IMR-90 (cell line): ENCODE data around the gene PCBD1. TPM values are rescaled to one million over a fixed set of nuclear protein-coding genes. Genes with fewer than 3 reads are reported as not detected.
A peak's percentile ranks its signal among the peaks of the same experiment; 100 is the strongest.

ENCODE experiments used
- ATAC-seq: fragments of 200-7000 bp; cut with Tn5 transposase; 2 replicates; pipeline ENCODE4 v1.9.1; 2020; ENCODE audit warnings: low read depth, mild to moderate bottlenecking, moderate library complexity
- BruUV-seq: library from RNA; stranded (reverse); fragments of 400-500 nt; replicated peaks from 2 replicates; lab custom pipeline; 2021; lab: Mats Ljungman, UMichigan
- CTCF ChIA-PET: fragments of 300-600 bp; formaldehyde crosslinking; extraction: SDS; loops from one replicate; lab custom pipeline; 2021; ENCODE audit warnings: antibody characterized with exemption; lab: Yijun Ruan, JAX
- POLR2A ChIA-PET: fragments of 300-600 bp; sonication (Branson Sonifier 250); formaldehyde crosslinking; loops from one replicate; lab custom pipeline; 2022; ENCODE audit warnings: antibody characterized with exemption; ENCODE audit not compliant: unreplicated experiment; lab: Charles Lee
- DNase-seq: peaks from one replicate; pipeline ENCODE4 v3.0.0; 2013
- H2AFZ ChIP-seq: replicated peaks from 2 replicates; pipeline ENCODE3; 2013; ENCODE audit warnings: low read length, mild to moderate bottlenecking; ENCODE audit not compliant: poor library complexity
- H2AK5ac ChIP-seq: 2 replicates; pipeline ENCODE4 v1.6.1; 2013; ENCODE audit warnings: low read depth, low read length, inconsistent platforms
- H2AK9ac ChIP-seq: replicated peaks from 2 replicates; pipeline ENCODE3; 2013; ENCODE audit warnings: mild to moderate bottlenecking, low read depth, low read length, moderate library complexity; ENCODE audit not compliant: poor library complexity
- H2BK120ac ChIP-seq: 2 replicates; pipeline ENCODE4 v1.6.1; 2013; ENCODE audit warnings: low read depth, low read length, inconsistent platforms
- H2BK15ac ChIP-seq: 3 replicates; pipeline ENCODE4 v1.6.1; 2013; ENCODE audit warnings: low read depth, low read length, inconsistent platforms
- H2BK20ac ChIP-seq: 2 replicates; pipeline ENCODE4 v1.6.1; 2013; ENCODE audit warnings: low read depth, mild to moderate bottlenecking, inconsistent platforms, low read length, moderate library complexity
- H2BK5ac ChIP-seq: 2 replicates; pipeline ENCODE4 v1.6.1; 2013; ENCODE audit warnings: mild to moderate bottlenecking, low read depth, low read length, inconsistent platforms; ENCODE audit not compliant: poor library complexity, severe bottlenecking
- H3K14ac ChIP-seq: replicated peaks from 2 replicates; pipeline ENCODE4 v1.6.1; 2013; ENCODE audit warnings: low read depth, low read length, inconsistent platforms
- H3K18ac ChIP-seq: 2 replicates; pipeline ENCODE4 v1.6.1; 2013; ENCODE audit warnings: low read depth, low read length, control low read depth
- H3K23ac ChIP-seq: 2 replicates; pipeline ENCODE4 v1.6.1; 2013; ENCODE audit warnings: low read depth, low read length, inconsistent platforms
- H3K27ac ChIP-seq: 2 replicates; pipeline ENCODE4 v1.5.1; 2013; ENCODE audit warnings: mild to moderate bottlenecking, control low read depth, low read length; ENCODE audit not compliant: insufficient read depth
- H3K27me3 ChIP-seq: 2 replicates; pipeline ENCODE4 v1.6.1; 2013; ENCODE audit warnings: low read length; ENCODE audit not compliant: control insufficient read depth, insufficient read depth
- H3K36me3 ChIP-seq: 2 replicates; pipeline ENCODE4 v1.6.1; 2013; ENCODE audit warnings: low read length, mixed read lengths; ENCODE audit not compliant: control insufficient read depth, insufficient read depth
- H3K4ac ChIP-seq: 2 replicates; pipeline ENCODE4 v1.6.1; 2013; ENCODE audit warnings: low read depth, low read length, inconsistent platforms
- H3K4me1 ChIP-seq: 2 replicates; pipeline ENCODE4 v1.6.1; 2013; ENCODE audit warnings: low read length, mixed read lengths; ENCODE audit not compliant: control insufficient read depth, insufficient read depth
- H3K4me2 ChIP-seq: 2 replicates; pipeline ENCODE4 v1.6.1; 2013; ENCODE audit warnings: low read depth, mild to moderate bottlenecking, control low read depth, low read length, moderate library complexity
- H3K4me3 ChIP-seq: 2 replicates; pipeline ENCODE4 v1.5.1; 2013; ENCODE audit warnings: low read depth, mild to moderate bottlenecking, control low read depth, low read length, moderate library complexity; ENCODE audit not compliant: insufficient read depth
- H3K56ac ChIP-seq: 2 replicates; pipeline ENCODE4 v1.6.1; 2013; ENCODE audit warnings: low read length, inconsistent platforms; ENCODE audit not compliant: insufficient read depth; ENCODE audit errors: extremely low read depth
- H3K79me1 ChIP-seq, 2 experiments: 2 replicates each; pipeline ENCODE4 v1.6.1; 2013; ENCODE audit warnings: low read length in 2 of 2, inconsistent platforms in 1 of 2, low read depth in 1 of 2
- H3K9ac ChIP-seq: 2 replicates; pipeline ENCODE4 v1.6.1; 2013; ENCODE audit warnings: low read depth, low read length, control low read depth
- H3K9me1 ChIP-seq: 2 replicates; pipeline ENCODE4 v1.6.1; 2013; ENCODE audit warnings: low read length, inconsistent platforms; ENCODE audit not compliant: insufficient read depth
- H3K9me3 ChIP-seq: 2 replicates; pipeline ENCODE4 v1.6.1; 2013; ENCODE audit warnings: low read length; ENCODE audit not compliant: control insufficient read depth, insufficient read depth
- H4K20me1 ChIP-seq: 2 replicates; pipeline ENCODE4 v1.6.1; 2013; ENCODE audit warnings: low read length, inconsistent platforms; ENCODE audit not compliant: insufficient read depth
- H4K5ac ChIP-seq: 2 replicates; pipeline ENCODE4 v1.6.1; 2013; ENCODE audit warnings: mild to moderate bottlenecking, low read depth, low read length, control low read depth
- H4K8ac ChIP-seq, 2 experiments: 2 replicates each; pipeline ENCODE4 v1.6.1; 2013; ENCODE audit warnings: low read depth in 2 of 2, low read length in 2 of 2, control low read depth in 1 of 2, inconsistent platforms in 1 of 2
- H4K91ac ChIP-seq: 2 replicates; pipeline ENCODE4 v1.6.1; 2013; ENCODE audit warnings: low read depth, low read length, inconsistent platforms; ENCODE audit not compliant: insufficient read depth
- RFX5 ChIP-seq: IDR thresholded peaks from 2 replicates; pipeline ENCODE4 v1.8.0; 2012; ENCODE audit warnings: low read depth, mild to moderate bottlenecking, low read length, moderate library complexity
- WGBS, 2 experiments: methylation state at CpG; one replicate each; pipeline versions ENCODE4 v1.1.5 to v1.1.7; 2013; ENCODE audit warnings: missing lambda C conversion rate in 2 of 2; ENCODE audit not compliant: insufficient read length in 1 of 2; ENCODE audit errors: extremely low coverage in 2 of 2; 5-methylcytosine and 5-hydroxymethylcytosine counted together
- dilution Hi-C: fragments of 300-500 bp; cut with HindIII; formaldehyde crosslinking; loops from one replicate; pipeline ENCODE4 v1.14.3; 2018; ENCODE audit warnings: low sequenced_read_pairs; ENCODE audit not compliant: unreplicated experiment
- in situ Hi-C: fragments of 300-500 bp; cut with MboI; formaldehyde crosslinking; loops from 3 replicates; pipeline ENCODE4 v1.14.3; 2019; ENCODE audit warnings: low sequenced_read_pairs, inconsistent platforms, mixed read lengths
- intact Hi-C: fragments of 100-400 bp; cut with micrococcal nuclease; formaldehyde crosslinking; loops from 2 replicates; pipeline ENCODE4 v1.10.0; 2022
- polyA plus RNA-seq, 3 experiments: library from polyadenylated mRNA; depleted of rRNA; stranded (reverse); fragments of >200 nt; gene quantifications; 2 replicates each; pipeline ENCODE4 v1.2.3, GENCODE V29; 2012; ENCODE audit warnings: low replicate concordance in 1 of 3
- total RNA-seq: library from RNA; depleted of rRNA; stranded (reverse); fragments of >200 nt; gene quantifications from 2 replicates; pipeline ENCODE4 v1.2.3, GENCODE V29; 2012

The PCBD1 gene
- total and polyA plus RNA-seq, 2 of the 4 experiments (the other 2 are of a cell fraction), result 15.8 to 31.6 TPM

DNA sequence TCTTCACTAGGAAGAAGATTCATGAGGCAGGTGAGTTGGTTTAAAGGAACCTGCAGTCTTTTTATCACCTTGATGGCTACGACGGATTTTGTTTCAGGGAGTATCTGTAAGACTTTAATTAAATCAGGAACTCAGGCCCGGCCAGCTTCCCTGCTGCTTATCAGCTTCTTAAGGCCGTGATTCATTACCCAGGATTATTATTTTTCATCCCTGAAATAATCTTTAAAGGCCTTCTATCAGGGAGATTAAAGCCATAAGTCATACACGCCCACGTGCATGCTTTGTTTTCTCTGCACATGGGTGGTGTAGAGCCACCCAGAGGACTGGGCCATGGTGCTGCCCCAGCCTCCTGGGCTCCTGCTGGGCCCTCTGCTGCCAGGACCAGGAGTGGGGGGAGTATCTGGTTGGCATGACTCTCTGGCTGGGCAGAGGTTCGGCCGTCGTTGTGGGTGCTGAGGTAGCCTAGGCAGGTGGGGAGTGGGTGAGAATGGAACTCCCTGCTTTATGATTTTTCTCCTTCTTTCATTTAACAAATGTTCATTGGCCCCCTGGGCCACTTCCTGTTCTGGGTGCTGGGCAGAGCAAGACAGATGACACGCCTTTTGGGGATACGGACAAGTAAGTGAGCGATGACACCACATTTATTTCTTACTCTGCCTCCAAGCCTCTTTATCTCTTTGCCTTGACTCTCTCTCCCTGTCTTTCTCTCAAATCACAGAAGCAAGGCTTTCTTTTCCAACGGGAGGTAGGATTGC, 39.0 kb upstream of the PCBD1 start:
- intact Hi-C loops (loop anchor here (5.0 kb wide), 1 partner anchor 340 kb away; no protein-coding TSS in a partner anchor), dilution Hi-C loops (no loop called here), in situ Hi-C loops (loop anchor here (5.0 kb wide), 1 partner anchor 360 kb away; no protein-coding TSS in a partner anchor)
- H3K27me3 ChIP-seq, result peaks cover 58% of the 10 kb centered on the region
- H3K23ac ChIP-seq, result no peak overlapping the region
- no peak overlapping the region for H3K4me3 ChIP-seq
- H3K4me1 ChIP-seq, result no peaks in the 10 kb centered on the region
- H4K5ac ChIP-seq, result no peak overlapping the region
- H3K79me1 ChIP-seq, result no peaks in the 10 kb centered on the region
- H2BK20ac ChIP-seq, result no peak overlapping the region
- no peak overlapping the region for H3K56ac ChIP-seq
- ChIA-PET POLR2A (no interaction called here), CTCF (interaction anchor here (0.6 kb wide), 1 partner anchor 28 kb away, joined by 3 read pairs; no protein-coding TSS in a partner anchor)
- H3K4me2 ChIP-seq, result no peak overlapping the region
- H2AK9ac ChIP-seq, result no peak overlapping the region
- no peaks in the 10 kb centered on the region for H4K20me1 ChIP-seq
- no peaks in the 10 kb centered on the region for H3K36me3 ChIP-seq
- no peak overlapping the region for H3K14ac ChIP-seq
- H2BK5ac ChIP-seq, result no peak overlapping the region
- DNase-seq (peak; percentile 19), ATAC-seq (no peak)
- no peak overlapping the region for H3K4ac ChIP-seq
- H4K8ac ChIP-seq, result no peak overlapping the region
- no peak overlapping the region for H3K18ac ChIP-seq
- no TSS peak for BruUV-seq
- H2BK15ac ChIP-seq, result no peak overlapping the region
- H3K27ac ChIP-seq, result no peak overlapping the region
- WGBS, 2 experiments, result 17% methylated on average over 2 of the region's 13 CpGs; no CpG with 5 or more reads in 1 of the 2 experiments
- H2BK120ac ChIP-seq, result no peak overlapping the region
- no peak overlapping the region for H3K9ac ChIP-seq
- H2AK5ac ChIP-seq, result no peak overlapping the region
- no peaks in the 10 kb centered on the region for H3K9me1 ChIP-seq
- H3K9me3 ChIP-seq, result no peaks in the 10 kb centered on the region
- TF ChIP-seq RFX5, result no peak
- H4K91ac ChIP-seq, result no peak overlapping the region
- H2AFZ ChIP-seq, result no peak overlapping the region
